ENCODE data around the gene OSBP2. TPM values are rescaled to one million over a fixed set of nuclear protein-coding genes. Genes with fewer than 3 reads are reported as not detected.

Gene OSBP2, protein sequence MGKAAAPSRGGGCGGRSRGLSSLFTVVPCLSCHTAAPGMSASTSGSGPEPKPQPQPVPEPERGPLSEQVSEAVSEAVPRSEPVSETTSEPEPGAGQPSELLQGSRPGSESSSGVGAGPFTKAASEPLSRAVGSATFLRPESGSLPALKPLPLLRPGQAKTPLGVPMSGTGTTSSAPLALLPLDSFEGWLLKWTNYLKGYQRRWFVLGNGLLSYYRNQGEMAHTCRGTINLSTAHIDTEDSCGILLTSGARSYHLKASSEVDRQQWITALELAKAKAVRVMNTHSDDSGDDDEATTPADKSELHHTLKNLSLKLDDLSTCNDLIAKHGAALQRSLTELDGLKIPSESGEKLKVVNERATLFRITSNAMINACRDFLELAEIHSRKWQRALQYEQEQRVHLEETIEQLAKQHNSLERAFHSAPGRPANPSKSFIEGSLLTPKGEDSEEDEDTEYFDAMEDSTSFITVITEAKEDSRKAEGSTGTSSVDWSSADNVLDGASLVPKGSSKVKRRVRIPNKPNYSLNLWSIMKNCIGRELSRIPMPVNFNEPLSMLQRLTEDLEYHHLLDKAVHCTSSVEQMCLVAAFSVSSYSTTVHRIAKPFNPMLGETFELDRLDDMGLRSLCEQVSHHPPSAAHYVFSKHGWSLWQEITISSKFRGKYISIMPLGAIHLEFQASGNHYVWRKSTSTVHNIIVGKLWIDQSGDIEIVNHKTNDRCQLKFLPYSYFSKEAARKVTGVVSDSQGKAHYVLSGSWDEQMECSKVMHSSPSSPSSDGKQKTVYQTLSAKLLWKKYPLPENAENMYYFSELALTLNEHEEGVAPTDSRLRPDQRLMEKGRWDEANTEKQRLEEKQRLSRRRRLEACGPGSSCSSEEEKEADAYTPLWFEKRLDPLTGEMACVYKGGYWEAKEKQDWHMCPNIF
- 1 to 10 TPM; 1.4 to 5.1 (median 1.4) TPM for total RNA-seq
- 1 to 10 TPM; 1.3 to 3.3 TPM for polyA plus RNA-seq
- long read RNA-seq, donor 1, partial matches to known transcripts, result 5 of 33 reads
- long read RNA-seq, donor 1, other reads (novel, unspliced or antisense), result 28 of 33 reads
- long read RNA-seq, donor 2, full-length matches to known transcripts, result 2 of 2 reads
- long read RNA-seq, donor 2, partial matches to known transcripts, result 0 of 2 reads
- long read RNA-seq, donor 2, other reads (novel, unspliced or antisense), result 0 of 2 reads
- long read RNA-seq, donor 3, full-length matches to known transcripts, result 1 of 5 reads
- long read RNA-seq, donor 3, partial matches to known transcripts, result 0 of 5 reads
- long read RNA-seq, donor 3, other reads (novel, unspliced or antisense), result 4 of 5 reads

DNA sequence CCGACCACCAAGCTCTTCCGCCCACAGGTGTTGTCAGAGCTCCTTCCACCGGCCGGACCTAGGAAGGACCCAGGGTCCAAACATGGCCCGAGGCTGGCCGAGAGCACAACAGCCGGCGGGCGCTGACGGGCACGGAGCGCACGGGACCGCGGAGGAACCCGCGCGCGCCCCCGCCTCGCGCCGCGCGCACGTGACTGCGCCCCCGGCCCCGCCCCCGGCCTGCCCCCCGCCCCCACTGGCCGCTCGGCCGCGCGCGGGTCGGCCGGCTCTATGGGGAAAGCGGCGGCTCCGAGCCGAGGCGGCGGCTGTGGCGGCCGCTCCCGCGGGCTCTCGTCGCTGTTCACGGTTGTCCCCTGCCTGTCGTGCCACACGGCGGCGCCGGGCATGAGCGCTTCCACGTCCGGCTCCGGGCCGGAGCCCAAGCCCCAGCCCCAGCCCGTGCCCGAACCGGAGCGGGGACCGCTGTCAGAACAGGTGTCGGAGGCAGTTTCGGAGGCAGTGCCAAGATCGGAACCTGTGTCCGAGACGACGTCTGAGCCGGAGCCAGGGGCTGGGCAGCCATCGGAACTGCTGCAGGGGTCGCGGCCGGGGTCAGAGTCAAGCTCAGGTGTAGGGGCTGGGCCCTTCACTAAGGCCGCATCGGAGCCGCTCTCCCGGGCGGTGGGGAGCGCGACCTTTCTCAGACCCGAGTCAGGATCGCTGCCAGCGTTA, at the start of gene OSBP2:
TSS of gene OSBP2 (plus strand) at position 235 of the 711 bp plus-strand sequence. CDS start at position 271, 36 bp downstream.
- Histone ChIP-seq H3K9me3 (no peaks in the 10 kb centered on the region), H3K4me3 (peak within 1 kb of the TSS; percentile 55), H3K4me1 (ENCODE audit: insufficient read depth) (peaks cover 13% of the 10 kb centered on the region), H3K36me3 (no peaks in the 10 kb centered on the region), H3K27ac (no peak within 1 kb of the TSS), H3K27me3 (no peaks in the 10 kb centered on the region)
- 1% methylated on average over 28 to 87 of the region's 88 CpGs for WGBS, 3 donors
- no peak for TF ChIP-seq EP300 (IDR thresholded peaks at IDR 0.05)
- TF ChIP-seq, protein P1, sequence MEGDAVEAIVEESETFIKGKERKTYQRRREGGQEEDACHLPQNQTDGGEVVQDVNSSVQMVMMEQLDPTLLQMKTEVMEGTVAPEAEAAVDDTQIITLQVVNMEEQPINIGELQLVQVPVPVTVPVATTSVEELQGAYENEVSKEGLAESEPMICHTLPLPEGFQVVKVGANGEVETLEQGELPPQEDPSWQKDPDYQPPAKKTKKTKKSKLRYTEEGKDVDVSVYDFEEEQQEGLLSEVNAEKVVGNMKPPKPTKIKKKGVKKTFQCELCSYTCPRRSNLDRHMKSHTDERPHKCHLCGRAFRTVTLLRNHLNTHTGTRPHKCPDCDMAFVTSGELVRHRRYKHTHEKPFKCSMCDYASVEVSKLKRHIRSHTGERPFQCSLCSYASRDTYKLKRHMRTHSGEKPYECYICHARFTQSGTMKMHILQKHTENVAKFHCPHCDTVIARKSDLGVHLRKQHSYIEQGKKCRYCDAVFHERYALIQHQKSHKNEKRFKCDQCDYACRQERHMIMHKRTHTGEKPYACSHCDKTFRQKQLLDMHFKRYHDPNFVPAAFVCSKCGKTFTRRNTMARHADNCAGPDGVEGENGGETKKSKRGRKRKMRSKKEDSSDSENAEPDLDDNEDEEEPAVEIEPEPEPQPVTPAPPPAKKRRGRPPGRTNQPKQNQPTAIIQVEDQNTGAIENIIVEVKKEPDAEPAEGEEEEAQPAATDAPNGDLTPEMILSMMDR (IDR thresholded peaks at IDR 0.05), result no peak
- no peak for TF ChIP-seq POLR2A (IDR thresholded peaks at IDR 0.05)
- intact Hi-C loops (cut with DNase I), result loop anchor here in 1 of 4 donors (10.0 kb wide), 1 partner anchor 60 kb away; the partner anchor contains the start of gene SLC35E4
- DNase-seq, result peak; percentile 22 to 56 (median 46)

DNA sequence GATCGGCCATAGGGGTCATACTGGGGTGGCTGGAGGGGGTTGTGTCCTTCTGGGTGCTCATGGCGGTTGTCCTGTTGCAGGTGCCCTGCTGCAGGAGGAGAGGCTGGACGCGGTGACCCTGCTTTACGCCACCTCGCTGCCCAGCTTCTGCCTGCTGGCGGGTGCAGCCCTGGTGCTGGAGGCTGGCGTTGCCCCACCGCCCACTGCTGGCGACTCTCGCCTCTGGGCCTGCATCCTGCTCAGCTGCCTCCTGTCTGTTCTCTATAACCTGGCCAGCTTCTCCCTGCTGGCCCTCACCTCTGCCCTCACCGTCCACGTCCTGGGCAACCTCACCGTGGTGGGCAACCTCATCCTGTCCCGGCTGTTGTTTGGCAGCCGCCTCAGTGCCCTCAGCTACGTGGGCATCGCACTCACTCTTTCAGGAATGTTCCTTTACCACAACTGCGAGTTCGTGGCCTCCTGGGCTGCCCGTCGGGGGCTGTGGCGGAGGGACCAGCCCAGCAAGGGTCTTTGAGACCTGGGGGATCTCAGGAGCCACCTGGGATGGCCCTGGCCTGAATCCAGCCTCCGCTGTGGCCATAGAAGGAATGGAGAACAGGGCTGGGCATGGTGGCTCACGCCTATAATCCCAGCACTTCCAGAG, 48.0 kb upstream of the OSBP2 start:
- intact Hi-C loops (cut with DNase I), result loop anchor here in 1 of 4 donors (10.0 kb wide), 1 partner anchor 438 kb away; the partner anchor contains the start of gene SMTN
- Histone ChIP-seq H3K27ac (no peak overlapping the region), H3K9me3 (no peaks in the 10 kb centered on the region), H3K27me3 (no peaks in the 10 kb centered on the region), H3K4me3 (no peak overlapping the region), H3K36me3 (no peaks in the 10 kb centered on the region), H3K4me1 (ENCODE audit: insufficient read depth) (peaks cover 4% of the 10 kb centered on the region)
- no peak for TF ChIP-seq POLR2A (IDR thresholded peaks at IDR 0.05)
- TF ChIP-seq EP300 (IDR thresholded peaks at IDR 0.05), result no peak
- TF ChIP-seq, protein P1 (IDR thresholded peaks at IDR 0.05), result no peak
- WGBS, 3 donors, result 94 to 97% (median 95%) methylated on average over 25 of the region's 25 CpGs
- no peak for DNase-seq

DNA sequence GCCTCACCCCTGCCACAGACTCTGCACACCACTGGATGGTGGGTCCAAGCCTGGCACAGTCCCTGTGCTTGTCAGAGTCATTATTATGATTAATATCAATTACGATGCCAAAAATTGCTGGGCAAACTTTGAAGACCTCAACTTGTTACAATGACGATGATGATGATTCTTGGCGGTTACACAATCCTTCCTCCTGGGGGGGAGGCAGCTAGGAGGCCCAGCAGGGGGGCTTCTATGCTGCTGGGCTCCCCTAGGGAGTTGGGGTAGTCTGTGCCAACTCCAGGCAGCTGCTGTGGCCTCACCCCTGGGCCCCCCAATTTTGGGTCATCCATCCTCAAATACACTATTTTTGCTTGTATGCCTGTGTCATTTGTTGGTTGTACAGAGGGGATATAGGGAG, 47.1 kb upstream of the OSBP2 start:
- TF ChIP-seq EP300 (IDR thresholded peaks at IDR 0.05) (no peak), POLR2A (IDR thresholded peaks at IDR 0.05) (no peak)
- TF ChIP-seq, protein P1 (IDR thresholded peaks at IDR 0.05), result no peak
- intact Hi-C loops (cut with DNase I), result loop anchor here in 1 of 4 donors (10.0 kb wide), 1 partner anchor 437 kb away; the partner anchor contains the start of gene SMTN
- 85 to 95% (median 93%) methylated on average over 3 of the region's 3 CpGs for WGBS, 3 donors
- no peak overlapping the region for H3K4me3 ChIP-seq
- H3K9me3 ChIP-seq, result no peaks in the 10 kb centered on the region
- H3K27ac ChIP-seq, result no peak overlapping the region
- no peaks in the 10 kb centered on the region for H3K36me3 ChIP-seq
- no peaks in the 10 kb centered on the region for H3K27me3 ChIP-seq
- peaks cover 4% of the 10 kb centered on the region for H3K4me1 ChIP-seq (ENCODE audit: insufficient read depth)
- no peak for DNase-seq
